ENCODE results near the gene TRIM6. TPM values are rescaled to one million over a fixed set of nuclear protein-coding genes. Genes with fewer than 3 reads are reported as not detected.

The TRIM6 gene
- total RNA-seq, 2 donors from 2014 or later, result 0.31 TPM; not detected in 1

GRCh38 chr11:5658318-5658717 is 61.9 kb downstream of the TRIM6 start:
- no peak overlapping the region for H3K4me3 Mint-ChIP-seq
- no peaks in the 10 kb centered on the region for H3K4me1 Mint-ChIP-seq (ENCODE audit: low read depth in 2 of 2)
- H3K9me3 Mint-ChIP-seq, result no peaks in the 10 kb centered on the region
- H3K27me3 Mint-ChIP-seq, result no peaks in the 10 kb centered on the region
- DNase-seq (ENCODE audit: low spot score) (no peak), ATAC-seq (no peak)
- H3K27ac Mint-ChIP-seq, result no peak overlapping the region
- H3K36me3 Mint-ChIP-seq, result peaks cover 10% of the 10 kb centered on the region

Other genes starting within 250 kb of the TRIM6 start
- gene OR51B6, start 245.1 kb upstream of the TRIM6 start, total RNA-seq, result not detected
- not detected for gene OR51M1, start 212.8 kb upstream of the TRIM6 start, total RNA-seq
- gene OR51Q1, start 174.5 kb upstream of the TRIM6 start, total RNA-seq, result not detected
- not detected for gene OR51I1, start 155.1 kb upstream of the TRIM6 start, total RNA-seq
- not detected for gene OR51I2, start 147.3 kb upstream of the TRIM6 start, total RNA-seq
- gene OR52D1, start 108.0 kb upstream of the TRIM6 start, total RNA-seq, result not detected
- not detected for gene UBQLN3, start 86.7 kb upstream of the TRIM6 start, total RNA-seq
- gene UBQLNL, start 79.9 kb upstream of the TRIM6 start, total RNA-seq, result under 1 TPM in 1 of 2 donors, not detected in 1; 0.17 TPM
- not detected for gene OR52H1, start 48.1 kb upstream of the TRIM6 start, total RNA-seq
- not detected for gene OR52B6, start 15.8 kb upstream of the TRIM6 start, total RNA-seq
- gene TRIM34, start 28.4 kb downstream of the TRIM6 start, total RNA-seq, result 1 to 10 TPM; 4.3 to 6.2 TPM
- gene TRIM5, start 88.4 kb downstream of the TRIM6 start, total RNA-seq, result 10 to 100 TPM; 12.4 to 16.4 TPM
- 100 to 1,000 TPM in 1 of 2 donors, 10 to 100 TPM in 1; 89.3 to 144 TPM for gene TRIM22, start 93.2 kb downstream of the TRIM6 start, total RNA-seq
- under 1 TPM in 1 of 2 donors, not detected in 1; 0.21 TPM for gene OR56B1, start 139.8 kb downstream of the TRIM6 start, total RNA-seq
- under 1 TPM; 0.38 to 0.45 TPM for gene OR52N4, start 157.6 kb downstream of the TRIM6 start, total RNA-seq
- gene OR52N5, start 186.7 kb downstream of the TRIM6 start, total RNA-seq, result not detected
- not detected for gene OR52N1, start 194.6 kb downstream of the TRIM6 start, total RNA-seq
- not detected for gene OR52N2, start 212.3 kb downstream of the TRIM6 start, total RNA-seq
- not detected for gene OR52E6, start 245.3 kb downstream of the TRIM6 start, total RNA-seq

All from natural killer cell treated with Interleukin-12 subunit alpha and Interleukin-12 subunit beta and Interleukin-15 and Interleukin-18, amount 100 ng/mL, for 72 hours (primary cell).